ENCODE results near the gene HOXA11. TPM values are rescaled to one million over a fixed set of nuclear protein-coding genes. Genes with fewer than 3 reads are reported as not detected.

The HOXA11 gene
- total RNA-seq, 1 experiment from 2014 or later, result not detected

DNA sequence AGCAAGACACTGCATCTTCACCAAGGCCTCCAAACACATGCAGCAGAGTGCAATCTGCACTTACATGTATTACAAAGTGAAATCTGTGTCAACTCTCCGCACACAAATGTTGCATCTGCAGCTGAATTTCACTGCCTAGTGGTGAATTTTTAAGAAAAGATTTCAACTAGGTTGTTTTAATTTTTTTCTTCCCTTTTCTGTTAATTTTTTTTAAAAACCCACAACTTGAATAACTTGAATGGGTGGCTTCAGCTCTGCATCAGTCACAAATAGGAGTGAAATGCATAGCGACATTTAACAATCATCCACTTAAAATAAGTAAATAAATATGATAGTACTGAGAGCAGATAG, 8.9 kb upstream of the HOXA11 start:
- Histone ChIP-seq H3K18ac (ENCODE audit: insufficient read length, low read depth, low read length) (no peak overlapping the region), H2BK120ac (ENCODE audit: low read depth, low read length, poor library complexity, severe bottlenecking) (no peak overlapping the region), H2AK5ac (ENCODE audit: insufficient read length, low read length) (no peak overlapping the region), H3K23ac (ENCODE audit: insufficient read length, low read depth, low read length) (no peak overlapping the region), H3K27me3 (ENCODE audit: insufficient read depth, low read length) (peaks cover 92% of the 10 kb centered on the region), H3K4me1 (ENCODE audit: insufficient read depth, low read length) (no peaks in the 10 kb centered on the region), H4K5ac (ENCODE audit: insufficient read length, low read depth, low read length) (no peak overlapping the region), H3K4me2 (ENCODE audit: insufficient read depth, insufficient read length, low read length) (no peak overlapping the region), H4K8ac (replicated peaks; ENCODE audit: insufficient read length, low read depth, low read length) (no peak overlapping the region), H3K79me1 (ENCODE audit: insufficient read depth, low read depth, low read length, poor library complexity, severe bottlenecking) (no peaks in the 10 kb centered on the region), H2BK15ac (ENCODE audit: low read depth, low read length) (no peak overlapping the region), H3K79me2 (ENCODE audit: insufficient read depth, low read length) (no peaks in the 10 kb centered on the region), H2BK20ac (ENCODE audit: low read depth, low read length, poor library complexity, severe bottlenecking) (no peak overlapping the region), H4K20me1 (ENCODE audit: control insufficient read depth, insufficient read depth, insufficient read length) (no peaks in the 10 kb centered on the region), H3K9ac (ENCODE audit: extremely low read depth, insufficient read length, low read length) (no peak overlapping the region), H3K23me2 (ENCODE audit: insufficient read length, low read depth, low read length, poor library complexity, severe bottlenecking) (no peaks in the 10 kb centered on the region), H4K91ac (ENCODE audit: insufficient read length, low read depth, low read length) (no peak overlapping the region), H3K9me3 (ENCODE audit: control insufficient read depth, low read depth, low read length) (no peaks in the 10 kb centered on the region), H3T11ph (ENCODE audit: low read length) (no peak overlapping the region), H3K14ac (ENCODE audit: insufficient read depth, low read length) (no peak overlapping the region), H2BK12ac (ENCODE audit: insufficient read length, low read depth, low read length) (no peak overlapping the region), H2AFZ (ENCODE audit: low read length) (no peak overlapping the region), H3K27ac (ENCODE audit: insufficient read length, low read depth, low read length) (no peak overlapping the region), H3K56ac (ENCODE audit: insufficient read length, low read depth, low read length) (no peak overlapping the region), H2BK5ac (ENCODE audit: insufficient read length, low read length) (no peak overlapping the region), H3K4ac (ENCODE audit: low read depth, low read length) (no peak overlapping the region)
- DNase-seq, result no peak
- WGBS (ENCODE audit: extremely low coverage, insufficient read length, low lambda C conversion rate), result no CpG with 5 or more reads among the region's 2 CpGs
- H3K4me1 Mint-ChIP-seq, result peaks cover 0 to 9% of the 10 kb centered on the region in 2 experiments; a peak in 3 of 4 replicates
- TF ChIP-seq, protein P1, sequence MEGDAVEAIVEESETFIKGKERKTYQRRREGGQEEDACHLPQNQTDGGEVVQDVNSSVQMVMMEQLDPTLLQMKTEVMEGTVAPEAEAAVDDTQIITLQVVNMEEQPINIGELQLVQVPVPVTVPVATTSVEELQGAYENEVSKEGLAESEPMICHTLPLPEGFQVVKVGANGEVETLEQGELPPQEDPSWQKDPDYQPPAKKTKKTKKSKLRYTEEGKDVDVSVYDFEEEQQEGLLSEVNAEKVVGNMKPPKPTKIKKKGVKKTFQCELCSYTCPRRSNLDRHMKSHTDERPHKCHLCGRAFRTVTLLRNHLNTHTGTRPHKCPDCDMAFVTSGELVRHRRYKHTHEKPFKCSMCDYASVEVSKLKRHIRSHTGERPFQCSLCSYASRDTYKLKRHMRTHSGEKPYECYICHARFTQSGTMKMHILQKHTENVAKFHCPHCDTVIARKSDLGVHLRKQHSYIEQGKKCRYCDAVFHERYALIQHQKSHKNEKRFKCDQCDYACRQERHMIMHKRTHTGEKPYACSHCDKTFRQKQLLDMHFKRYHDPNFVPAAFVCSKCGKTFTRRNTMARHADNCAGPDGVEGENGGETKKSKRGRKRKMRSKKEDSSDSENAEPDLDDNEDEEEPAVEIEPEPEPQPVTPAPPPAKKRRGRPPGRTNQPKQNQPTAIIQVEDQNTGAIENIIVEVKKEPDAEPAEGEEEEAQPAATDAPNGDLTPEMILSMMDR (conservative IDR thresholded peaks at IDR 0.05), result no peak
- peaks cover 3 to 14% of the 10 kb centered on the region in 2 experiments; a peak in 2 of 5 replicates for H3K9me3 Mint-ChIP-seq
- no peak overlapping the region for H3K4me3 Mint-ChIP-seq
- peaks cover 100% of the 10 kb centered on the region for H3K27me3 Mint-ChIP-seq (ENCODE audit: low read depth)
- no peaks in the 10 kb centered on the region; a peak in 2 of 7 replicates for H3K36me3 Mint-ChIP-seq (ENCODE audit: insufficient read depth in 1 of 3, low read depth in 3 of 3)
- H3K27ac Mint-ChIP-seq, result no peak overlapping the region

Measured in H9 (cell line).